ENCODE data around the gene IKZF2.
"Not testable (repeated sequence)": the region's sequence is repeated elsewhere in the genome, so short reads cannot be mapped to it uniquely, and the experiment has no call there.

Gene IKZF2

DNA sequence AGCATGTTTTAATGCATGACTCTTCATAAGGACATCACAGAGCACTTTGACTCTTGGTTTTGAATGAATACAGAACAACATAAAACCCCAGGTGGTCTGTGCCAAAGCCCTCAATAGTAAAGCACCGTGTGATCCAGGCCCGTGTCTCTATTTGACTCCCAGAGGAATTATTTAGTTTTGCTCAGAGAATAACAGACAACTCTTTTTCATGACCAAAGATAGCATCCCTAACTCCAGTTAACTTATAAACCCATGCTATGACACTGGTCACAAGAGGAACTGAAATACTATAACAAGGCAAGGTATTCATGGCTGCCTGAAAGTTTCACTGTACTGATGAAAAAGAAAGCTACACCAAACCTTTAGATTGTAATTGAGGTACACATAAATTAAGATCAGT lies 128.4 kb downstream of the IKZF2 start:
- H3K4me2 ChIP-seq (ENCODE audit: low read depth, low read length, poor library complexity, severe bottlenecking), result no peak overlapping the region
- H3K9me3 ChIP-seq (ENCODE audit: insufficient read depth, low read depth, low read length), result no peaks in the 10 kb centered on the region
- H3K36me3 ChIP-seq (ENCODE audit: insufficient read depth, low read length), result peaks cover 90% of the 10 kb centered on the region
- peaks cover 43% of the 10 kb centered on the region for H4K20me1 ChIP-seq (ENCODE audit: insufficient read depth, low read length, poor library complexity, severe bottlenecking)
- no peaks in the 10 kb centered on the region for H3K9me2 ChIP-seq (replicated peaks; ENCODE audit: low read depth, low read length)
- no peaks in the 10 kb centered on the region for H3K27me3 ChIP-seq (ENCODE audit: insufficient read depth, low read length, poor library complexity, severe bottlenecking)
- TF ChIP-seq EZH2phosphoT487 (IDR thresholded peaks at IDR 0.05; ENCODE audit: borderline replicate concordance), result no peak
- no peak overlapping the region for H3K9ac ChIP-seq (ENCODE audit: low read depth, low read length, poor library complexity, severe bottlenecking)
- H3K79me2 ChIP-seq (ENCODE audit: insufficient read depth, low read length), result peaks cover 34% of the 10 kb centered on the region; the same call in 1 of the 2 replicates
- peaks cover 9% of the 10 kb centered on the region for H3F3A ChIP-seq (ENCODE audit: low read depth)
- no peaks in the 10 kb centered on the region for H3K4me1 ChIP-seq (ENCODE audit: insufficient read depth, low read length, poor library complexity, severe bottlenecking)
- no peak overlapping the region for H3K4me3 ChIP-seq (ENCODE audit: low read length, poor library complexity, severe bottlenecking)
- H2AFZ ChIP-seq (ENCODE audit: low read length), result no peak overlapping the region

DNA sequence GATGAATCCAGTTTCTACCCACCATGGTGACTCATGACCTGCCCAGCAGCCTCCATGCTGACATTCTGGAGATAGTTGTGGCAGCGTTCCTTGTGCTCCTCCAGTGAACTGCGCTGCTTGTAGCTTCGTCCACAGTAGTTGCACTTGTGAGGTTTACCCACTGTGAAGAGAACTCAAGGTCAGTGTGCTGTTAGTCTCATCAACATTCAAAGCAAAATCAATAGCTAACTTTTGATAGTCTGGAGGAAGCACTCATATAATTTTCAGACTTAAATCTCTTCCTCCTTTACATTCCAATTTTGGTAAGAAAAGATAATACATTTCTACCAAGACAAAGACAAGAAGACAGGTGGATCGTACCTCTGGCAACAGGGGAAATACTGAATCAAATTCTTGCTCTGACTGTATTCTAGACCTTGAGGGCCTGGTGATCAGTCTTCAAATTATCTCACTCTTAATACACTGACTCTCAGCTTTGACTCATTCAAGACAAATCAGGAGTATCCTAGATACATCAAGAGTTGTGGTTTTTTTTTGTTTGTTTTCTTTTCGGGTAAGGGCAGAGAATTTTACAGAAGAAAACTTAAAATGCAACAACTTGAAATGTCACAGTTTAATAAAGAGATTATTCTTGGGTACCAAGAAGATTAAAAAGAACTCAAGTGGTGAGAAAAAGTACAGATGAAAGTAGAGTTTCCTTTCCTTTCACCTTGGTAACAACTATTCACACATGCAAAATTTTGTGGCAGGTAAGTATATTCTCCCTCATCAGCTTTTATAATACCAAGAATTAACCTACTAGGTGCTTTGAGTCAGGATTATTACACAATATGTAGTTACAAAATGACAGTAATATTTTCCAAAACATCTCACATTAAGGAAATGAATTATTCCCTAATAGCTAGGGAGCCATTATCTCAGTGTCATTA lies 129.2 kb downstream of the IKZF2 start:
- H3K4me2 ChIP-seq (ENCODE audit: low read depth, low read length, poor library complexity, severe bottlenecking), result no peak overlapping the region
- H3K9ac ChIP-seq (ENCODE audit: low read depth, low read length, poor library complexity, severe bottlenecking), result no peak overlapping the region
- H3K4me1 ChIP-seq (ENCODE audit: insufficient read depth, low read length, poor library complexity, severe bottlenecking), result no peaks in the 10 kb centered on the region
- H4K20me1 ChIP-seq (ENCODE audit: insufficient read depth, low read length, poor library complexity, severe bottlenecking), result peaks cover 50% of the 10 kb centered on the region
- H3K4me3 ChIP-seq (ENCODE audit: low read length, poor library complexity, severe bottlenecking), result no peak overlapping the region
- peaks cover 9% of the 10 kb centered on the region for H3F3A ChIP-seq (ENCODE audit: low read depth)
- TF ChIP-seq, protein P1, sequence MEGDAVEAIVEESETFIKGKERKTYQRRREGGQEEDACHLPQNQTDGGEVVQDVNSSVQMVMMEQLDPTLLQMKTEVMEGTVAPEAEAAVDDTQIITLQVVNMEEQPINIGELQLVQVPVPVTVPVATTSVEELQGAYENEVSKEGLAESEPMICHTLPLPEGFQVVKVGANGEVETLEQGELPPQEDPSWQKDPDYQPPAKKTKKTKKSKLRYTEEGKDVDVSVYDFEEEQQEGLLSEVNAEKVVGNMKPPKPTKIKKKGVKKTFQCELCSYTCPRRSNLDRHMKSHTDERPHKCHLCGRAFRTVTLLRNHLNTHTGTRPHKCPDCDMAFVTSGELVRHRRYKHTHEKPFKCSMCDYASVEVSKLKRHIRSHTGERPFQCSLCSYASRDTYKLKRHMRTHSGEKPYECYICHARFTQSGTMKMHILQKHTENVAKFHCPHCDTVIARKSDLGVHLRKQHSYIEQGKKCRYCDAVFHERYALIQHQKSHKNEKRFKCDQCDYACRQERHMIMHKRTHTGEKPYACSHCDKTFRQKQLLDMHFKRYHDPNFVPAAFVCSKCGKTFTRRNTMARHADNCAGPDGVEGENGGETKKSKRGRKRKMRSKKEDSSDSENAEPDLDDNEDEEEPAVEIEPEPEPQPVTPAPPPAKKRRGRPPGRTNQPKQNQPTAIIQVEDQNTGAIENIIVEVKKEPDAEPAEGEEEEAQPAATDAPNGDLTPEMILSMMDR (conservative IDR thresholded peaks at IDR 0.05; ENCODE audit: low read length), result no peak
- no peak for TF ChIP-seq EZH2phosphoT487 (IDR thresholded peaks at IDR 0.05; ENCODE audit: borderline replicate concordance)
- no peaks in the 10 kb centered on the region for H3K9me2 ChIP-seq (replicated peaks; ENCODE audit: low read depth, low read length)
- no peaks in the 10 kb centered on the region for H3K9me3 ChIP-seq (ENCODE audit: insufficient read depth, low read depth, low read length)
- H3K27me3 ChIP-seq (ENCODE audit: insufficient read depth, low read length, poor library complexity, severe bottlenecking), result no peaks in the 10 kb centered on the region
- peaks cover 41% of the 10 kb centered on the region; the same call in 1 of the 2 replicates for H3K79me2 ChIP-seq (ENCODE audit: insufficient read depth, low read length)
- peaks cover 92% of the 10 kb centered on the region for H3K36me3 ChIP-seq (ENCODE audit: insufficient read depth, low read length)
- H2AFZ ChIP-seq (ENCODE audit: low read length), result no peak overlapping the region

DNA sequence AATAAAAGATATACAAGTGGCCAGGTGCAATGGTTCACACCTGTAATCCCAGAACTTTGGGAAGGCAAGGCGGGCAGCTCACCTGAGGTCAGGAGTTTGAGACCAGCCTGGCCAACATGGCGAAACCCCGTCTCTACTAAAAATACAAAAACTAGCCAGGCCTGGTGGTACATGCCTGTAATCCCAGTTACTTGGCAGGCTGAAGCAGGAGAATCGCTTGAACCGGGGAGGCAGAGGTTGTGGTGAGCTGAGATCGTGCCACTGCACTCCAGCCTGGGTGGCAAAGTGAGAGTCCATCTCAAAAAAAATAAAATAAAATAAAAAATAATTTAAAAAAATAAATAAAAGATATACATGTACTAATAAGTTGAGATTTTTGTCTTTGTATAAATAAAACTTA lies 130.5 kb downstream of the IKZF2 start:
- Histone ChIP-seq H3K79me2 (ENCODE audit: insufficient read depth, low read length) (peaks cover 48% of the 10 kb centered on the region; the same call in 1 of the 2 replicates), H4K20me1 (ENCODE audit: insufficient read depth, low read length, poor library complexity, severe bottlenecking) (peaks cover 38% of the 10 kb centered on the region), H3K36me3 (ENCODE audit: insufficient read depth, low read length) (peaks cover 94% of the 10 kb centered on the region)
- not testable (repeated sequence) for H3K9me3 ChIP-seq (ENCODE audit: insufficient read depth, low read depth, low read length); H3K4me1 ChIP-seq (ENCODE audit: insufficient read depth, low read length, poor library complexity, severe bottlenecking); H2AFZ ChIP-seq (ENCODE audit: low read length); H3K9ac ChIP-seq (ENCODE audit: low read depth, low read length, poor library complexity, severe bottlenecking); H3K4me2 ChIP-seq (ENCODE audit: low read depth, low read length, poor library complexity, severe bottlenecking); H3K4me3 ChIP-seq (ENCODE audit: low read length, poor library complexity, severe bottlenecking); H3F3A ChIP-seq (ENCODE audit: low read depth); H3K9me2 ChIP-seq (replicated peaks; ENCODE audit: low read depth, low read length); H3K27me3 ChIP-seq (ENCODE audit: insufficient read depth, low read length, poor library complexity, severe bottlenecking)

DNA sequence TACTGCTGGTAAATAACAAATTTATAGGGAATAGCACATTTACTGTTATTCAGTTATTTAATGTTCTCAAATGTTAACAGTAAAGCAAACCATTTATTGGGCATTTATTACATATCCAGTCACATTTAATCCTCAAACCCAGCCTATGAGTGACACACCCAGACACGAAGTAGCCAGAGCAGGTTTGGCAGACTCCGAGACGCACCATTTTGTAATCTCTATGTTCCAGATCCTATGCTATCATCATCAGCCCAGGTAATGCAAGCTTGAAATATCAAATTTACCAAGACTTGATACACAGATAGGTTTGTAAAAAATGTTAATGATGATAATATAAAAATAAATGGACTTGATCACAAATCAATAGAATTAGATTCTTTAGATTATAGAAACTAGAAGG lies 131.1 kb downstream of the IKZF2 start:
- H3K4me3 ChIP-seq (ENCODE audit: low read length, poor library complexity, severe bottlenecking), result no peak overlapping the region
- H3K4me2 ChIP-seq (ENCODE audit: low read depth, low read length, poor library complexity, severe bottlenecking), result no peak overlapping the region
- H3K27me3 ChIP-seq (ENCODE audit: insufficient read depth, low read length, poor library complexity, severe bottlenecking), result no peaks in the 10 kb centered on the region
- peaks cover 9% of the 10 kb centered on the region for H3F3A ChIP-seq (ENCODE audit: low read depth)
- no peak for TF ChIP-seq EZH2phosphoT487 (IDR thresholded peaks at IDR 0.05; ENCODE audit: borderline replicate concordance)
- TF ChIP-seq, protein P1 (conservative IDR thresholded peaks at IDR 0.05; ENCODE audit: low read length), result no peak
- H3K9ac ChIP-seq (ENCODE audit: low read depth, low read length, poor library complexity, severe bottlenecking), result no peak overlapping the region
- H3K9me3 ChIP-seq (ENCODE audit: insufficient read depth, low read depth, low read length), result no peaks in the 10 kb centered on the region
- H3K4me1 ChIP-seq (ENCODE audit: insufficient read depth, low read length, poor library complexity, severe bottlenecking), result no peaks in the 10 kb centered on the region
- H4K20me1 ChIP-seq (ENCODE audit: insufficient read depth, low read length, poor library complexity, severe bottlenecking), result peaks cover 39% of the 10 kb centered on the region
- peaks cover 48% of the 10 kb centered on the region; the same call in 1 of the 2 replicates for H3K79me2 ChIP-seq (ENCODE audit: insufficient read depth, low read length)
- no peak overlapping the region for H2AFZ ChIP-seq (ENCODE audit: low read length)
- peaks cover 94% of the 10 kb centered on the region for H3K36me3 ChIP-seq (ENCODE audit: insufficient read depth, low read length)
- no peaks in the 10 kb centered on the region for H3K9me2 ChIP-seq (replicated peaks; ENCODE audit: low read depth, low read length)
